Body of pancreas (tissue), 4 donors: ENCODE data around the gene HMCN2. TPM values are rescaled to one million over a fixed set of nuclear protein-coding genes. Genes with fewer than 3 reads are reported as not detected.

Experiments
- ATAC-seq: fragments of 150-250 bp; one replicate; pipeline ENCODE4 v1.9.1; 2016
- DNase-seq, 4 donors: peaks; one replicate each; pipeline ENCODE4 v3.0.0-alpha.2; 2019
- H3K27ac ChIP-seq, 4 donors: fragments of 200-600 bp; sonication (generic); 1 replicate in 3 of 4; 2 replicates in 1 of 4; pipeline versions ENCODE4 v1.5.1 to v1.6.1; 2016 to 2019; ENCODE audit warnings: mild to moderate bottlenecking in 1 of 4, mixed read lengths in 1 of 4, moderate library complexity in 1 of 4
- H3K27me3 ChIP-seq, 2 donors: fragments of 200-600 bp; sonication (generic); one replicate each; pipeline ENCODE4 v1.6.0; 2016; ENCODE audit warnings: mild to moderate bottlenecking in 1 of 2
- H3K36me3 ChIP-seq, 2 donors: fragments of 200-600 bp; sonication (generic); replicated peaks in 1 of 2; 2 replicates each; pipeline ENCODE4 v1.5.1; 2016; ENCODE audit warnings: low read depth in 2 of 2; ENCODE audit not compliant: insufficient read depth in 1 of 2
- H3K4me1 ChIP-seq: fragments of 200-600 bp; sonication (generic); one replicate; pipeline ENCODE4 v1.6.0; 2016
- H3K4me3 ChIP-seq, 2 donors: fragments of 200-600 bp; sonication (generic); 1 replicate in 1 of 2; 2 replicates in 1 of 2; pipeline ENCODE4 v1.5.1; 2016 to 2019
- H3K9me3 ChIP-seq, 3 donors: fragments of 200-600 bp; sonication (generic); 1 replicate in 2 of 3; 2 replicates in 1 of 3; pipeline ENCODE4 v1.5.1; 2016
- POLR2A ChIP-seq, 3 donors: fragments of 450-650 bp; IDR thresholded peaks; one replicate each; pipeline ENCODE4 v1.6.1; 2016; ENCODE audit warnings: antibody characterized with exemption in 3 of 3, mild to moderate bottlenecking in 2 of 3
- WGBS, 2 donors: methylation state at CpG; one replicate each; pipeline ENCODE4 v1.1.5; 2017; 5-methylcytosine and 5-hydroxymethylcytosine counted together
- intact Hi-C: fragments of 100-400 bp; cut with DNase I; formaldehyde crosslinking; loops from one replicate; pipeline ENCODE4 v1.15.1; 2023
- total RNA-seq, 2 donors: library from RNA; depleted of rRNA; stranded (reverse); fragments of >200 nt; gene quantifications; one replicate each; pipeline ENCODE4 v1.1.0, GENCODE V29; 2016
- TF ChIP-seq, protein P1 (sequence below), 7 experiments: fragments of 450-650 bp in 4 of 7; fragments of 200-600 bp in 3 of 7; sonication (generic) in 3 of 7; IDR thresholded peaks; one replicate each; pipeline ENCODE4 v1.5.1; 2016 to 2019; ENCODE audit warnings: antibody characterized with exemption in 7 of 7

The HMCN2 gene
- total RNA-seq, 2 donors from 2014 or later, result 0.78 to 3.6 TPM

DNA sequence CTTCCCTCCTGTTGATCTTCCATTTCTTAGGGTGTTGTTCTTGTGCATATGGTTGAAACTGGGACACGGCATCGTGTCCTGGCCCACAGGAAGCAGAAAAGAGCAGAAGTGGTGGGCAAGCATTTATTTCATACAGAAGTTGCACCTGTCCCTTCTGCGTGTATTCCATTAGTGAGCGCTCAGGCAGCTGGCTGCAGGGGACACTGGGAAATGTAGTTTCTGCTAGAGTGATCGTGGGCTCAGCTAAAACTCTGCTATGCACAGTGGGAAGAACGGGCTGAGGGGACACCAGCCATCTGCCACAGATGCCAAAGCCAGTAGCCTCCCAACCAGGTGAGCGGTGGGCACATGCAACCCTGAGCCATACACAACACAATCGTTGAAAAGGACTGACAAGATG, 121.8 kb downstream of the HMCN2 start:
- Histone ChIP-seq H3K27me3 (no peaks in the 10 kb centered on the region), H3K9me3 (no peaks in the 10 kb centered on the region), H3K4me3 (no peak overlapping the region), H3K4me1 (no peaks in the 10 kb centered on the region), H3K36me3 (no peaks in the 10 kb centered on the region), H3K27ac (no peak overlapping the region)
- DNase-seq, result no peak
- no peak for ATAC-seq
- WGBS, 2 donors, result 61 to 71% methylated on average over 7 to 8 of the region's 8 CpGs
- intact Hi-C loops, result no loop called here
- no peak for TF ChIP-seq POLR2A (IDR thresholded peaks at IDR 0.05)
- TF ChIP-seq, protein P1, sequence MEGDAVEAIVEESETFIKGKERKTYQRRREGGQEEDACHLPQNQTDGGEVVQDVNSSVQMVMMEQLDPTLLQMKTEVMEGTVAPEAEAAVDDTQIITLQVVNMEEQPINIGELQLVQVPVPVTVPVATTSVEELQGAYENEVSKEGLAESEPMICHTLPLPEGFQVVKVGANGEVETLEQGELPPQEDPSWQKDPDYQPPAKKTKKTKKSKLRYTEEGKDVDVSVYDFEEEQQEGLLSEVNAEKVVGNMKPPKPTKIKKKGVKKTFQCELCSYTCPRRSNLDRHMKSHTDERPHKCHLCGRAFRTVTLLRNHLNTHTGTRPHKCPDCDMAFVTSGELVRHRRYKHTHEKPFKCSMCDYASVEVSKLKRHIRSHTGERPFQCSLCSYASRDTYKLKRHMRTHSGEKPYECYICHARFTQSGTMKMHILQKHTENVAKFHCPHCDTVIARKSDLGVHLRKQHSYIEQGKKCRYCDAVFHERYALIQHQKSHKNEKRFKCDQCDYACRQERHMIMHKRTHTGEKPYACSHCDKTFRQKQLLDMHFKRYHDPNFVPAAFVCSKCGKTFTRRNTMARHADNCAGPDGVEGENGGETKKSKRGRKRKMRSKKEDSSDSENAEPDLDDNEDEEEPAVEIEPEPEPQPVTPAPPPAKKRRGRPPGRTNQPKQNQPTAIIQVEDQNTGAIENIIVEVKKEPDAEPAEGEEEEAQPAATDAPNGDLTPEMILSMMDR (IDR thresholded peaks at IDR 0.05), result no peak

DNA sequence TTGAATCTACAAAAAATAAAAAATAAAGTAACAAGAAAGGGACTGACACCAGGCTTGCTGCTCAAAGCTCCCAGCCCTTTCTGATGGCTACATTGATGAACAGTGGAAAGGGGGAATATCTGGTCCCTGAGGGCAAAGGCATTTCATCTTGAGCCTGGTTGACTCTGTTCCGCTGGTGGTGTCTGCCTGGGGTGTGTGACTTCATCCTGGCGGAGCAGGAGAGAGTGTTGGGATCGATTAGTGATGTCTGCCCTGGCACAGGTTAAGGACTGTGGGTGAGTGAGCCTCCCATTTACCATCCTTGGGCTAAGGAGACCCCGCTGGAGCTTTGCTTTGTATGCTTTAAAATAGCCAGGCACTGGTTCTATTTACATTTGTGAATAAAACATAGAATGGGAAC, 122.3 kb downstream of the HMCN2 start:
- H3K9me3 ChIP-seq, result no peaks in the 10 kb centered on the region
- H3K4me3 ChIP-seq, result no peak overlapping the region
- ATAC-seq (no peak), DNase-seq (no peak)
- intact Hi-C loops, result no loop called here
- H3K27ac ChIP-seq, result no peak overlapping the region
- H3K36me3 ChIP-seq, result no peaks in the 10 kb centered on the region
- WGBS, 2 donors, result 76 to 87% methylated on average over 4 of the region's 4 CpGs
- no peaks in the 10 kb centered on the region for H3K27me3 ChIP-seq
- no peaks in the 10 kb centered on the region for H3K4me1 ChIP-seq
- TF ChIP-seq, protein P1 (IDR thresholded peaks at IDR 0.05), result no peak
- no peak for TF ChIP-seq POLR2A (IDR thresholded peaks at IDR 0.05)

DNA sequence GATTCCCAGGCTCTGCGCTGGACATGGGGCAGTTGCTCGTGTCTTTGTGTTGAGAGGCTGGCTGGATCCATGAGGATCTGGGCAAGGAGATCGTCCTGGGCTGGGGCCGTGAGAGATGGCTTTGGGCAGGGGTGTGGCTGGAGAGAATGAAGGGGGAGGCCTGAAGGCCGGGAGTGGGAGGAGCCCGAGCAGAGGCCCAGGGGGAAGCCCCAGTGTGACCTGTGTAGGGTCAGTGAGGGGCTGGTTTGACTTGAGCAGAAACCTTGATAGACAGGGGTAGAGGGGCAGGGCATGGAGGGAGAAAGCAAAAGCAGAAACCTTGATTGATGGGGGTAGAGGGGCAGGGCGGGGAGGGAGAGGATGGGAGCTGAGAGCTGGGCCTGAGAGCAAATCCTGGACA, 124.8 kb downstream of the HMCN2 start:
- no peak for DNase-seq
- H3K9me3 ChIP-seq, result no peaks in the 10 kb centered on the region
- H3K36me3 ChIP-seq, result no peaks in the 10 kb centered on the region
- no peaks in the 10 kb centered on the region for H3K27me3 ChIP-seq
- H3K4me3 ChIP-seq, result no peak overlapping the region
- TF ChIP-seq POLR2A (IDR thresholded peaks at IDR 0.05), result no peak
- TF ChIP-seq, protein P1 (IDR thresholded peaks at IDR 0.05), result no peak
- no peak for ATAC-seq
- H3K4me1 ChIP-seq, result no peaks in the 10 kb centered on the region
- no peak overlapping the region for H3K27ac ChIP-seq
- intact Hi-C loops, result no loop called here
- WGBS, 2 donors, result 44 to 47% methylated on average over 7 of the region's 7 CpGs

DNA sequence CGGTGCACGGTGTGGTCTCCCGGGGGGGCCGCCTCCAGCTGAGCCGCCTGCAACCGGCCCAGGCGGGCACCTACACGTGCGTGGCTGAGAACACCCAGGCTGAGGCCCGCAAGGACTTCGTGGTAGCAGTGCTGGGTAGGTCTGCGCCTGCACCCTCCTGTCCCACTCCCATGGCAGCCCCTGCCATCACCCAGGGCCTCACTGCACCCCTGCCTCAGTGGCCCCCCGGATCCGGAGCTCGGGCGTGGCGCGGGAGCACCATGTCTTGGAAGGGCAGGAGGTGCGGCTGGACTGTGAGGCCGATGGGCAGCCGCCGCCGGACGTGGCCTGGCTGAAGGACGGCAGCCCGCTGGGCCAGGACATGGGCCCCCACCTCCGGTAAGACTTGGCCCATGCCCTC, 125.4 kb downstream of the HMCN2 start:
- Histone ChIP-seq H3K4me3 (no peak overlapping the region), H3K9me3 (no peaks in the 10 kb centered on the region), H3K27me3 (no peaks in the 10 kb centered on the region), H3K27ac (no peak overlapping the region), H3K36me3 (no peaks in the 10 kb centered on the region), H3K4me1 (no peaks in the 10 kb centered on the region)
- intact Hi-C loops, result no loop called here
- 88% methylated on average over 19 of the region's 27 CpGs; no CpG with 5 or more reads in 1 of the 2 donors for WGBS, 2 donors
- TF ChIP-seq, protein P1 (IDR thresholded peaks at IDR 0.05), result no peak
- TF ChIP-seq POLR2A (IDR thresholded peaks at IDR 0.05), result no peak
- no peak for ATAC-seq
- no peak for DNase-seq

DNA sequence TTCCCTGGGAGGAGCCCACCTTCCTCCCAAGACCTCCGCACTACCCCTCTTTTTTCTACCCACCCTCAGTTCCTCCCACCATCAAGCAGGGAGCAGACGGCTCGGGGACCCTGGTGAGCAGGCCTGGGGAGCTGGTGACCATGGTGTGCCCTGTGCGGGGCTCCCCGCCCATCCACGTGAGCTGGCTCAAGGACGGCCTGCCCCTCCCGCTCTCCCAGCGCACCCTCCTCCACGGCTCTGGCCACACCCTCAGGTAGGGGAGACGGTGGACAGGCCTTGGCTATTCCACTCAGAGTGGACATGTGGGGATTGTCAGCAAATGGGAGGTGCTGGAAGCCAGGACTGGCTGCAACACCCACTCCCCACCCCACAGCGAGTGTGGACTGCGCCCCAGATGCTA, 126.3 kb downstream of the HMCN2 start:
- H3K4me3 ChIP-seq, result no peak overlapping the region
- H3K36me3 ChIP-seq, result no peaks in the 10 kb centered on the region
- H3K27ac ChIP-seq, result no peak overlapping the region
- H3K4me1 ChIP-seq, result no peaks in the 10 kb centered on the region
- intact Hi-C loops, result no loop called here
- 70 to 71% methylated on average over 8 to 13 of the region's 13 CpGs for WGBS, 2 donors
- no peak for DNase-seq
- ATAC-seq, result no peak
- TF ChIP-seq, protein P1 (IDR thresholded peaks at IDR 0.05), result no peak
- no peak for TF ChIP-seq POLR2A (IDR thresholded peaks at IDR 0.05)
- H3K9me3 ChIP-seq, result no peaks in the 10 kb centered on the region
- no peaks in the 10 kb centered on the region for H3K27me3 ChIP-seq
